GM12878 (cell line): ENCODE results near the gene UGT1A8.

Experiments used
- BCL3 ChIP-seq: IDR thresholded peaks from 2 replicates; pipeline ENCODE4 v1.6.1; 2011; ENCODE audit warnings: borderline replicate concordance, low read depth, mild to moderate bottlenecking, moderate library complexity, low read length; ENCODE audit not compliant: insufficient read depth, poor library complexity, severe bottlenecking
- EZH2 ChIP-seq: IDR thresholded peaks from 2 replicates; pipeline ENCODE4 v1.6.1; 2012; ENCODE audit warnings: low read depth, mild to moderate bottlenecking, control low read depth, inconsistent platforms, low read length, borderline replicate concordance; ENCODE audit not compliant: control insufficient read depth
- POLR2AphosphoS5 ChIP-seq: IDR thresholded peaks from 2 replicates; pipeline ENCODE4 v1.6.1; 2011; ENCODE audit warnings: mild to moderate bottlenecking, low read length, inconsistent platforms
- SP1 ChIP-seq: IDR thresholded peaks from one replicate; pipeline ENCODE4 v1.6.1; 2011; ENCODE audit warnings: low read depth, low read length
- TCF7 ChIP-seq: IDR thresholded peaks from 2 replicates; pipeline ENCODE4 v1.6.1; 2014; ENCODE audit warnings: antibody characterized with exemption, borderline replicate concordance
- USF1 ChIP-seq: IDR thresholded peaks from 2 replicates; pipeline ENCODE4 v1.6.1; 2011; ENCODE audit warnings: borderline replicate concordance, low read depth, mild to moderate bottlenecking, moderate library complexity, mixed read lengths, low read length; ENCODE audit not compliant: insufficient read depth; ENCODE audit errors: extremely low read length
- YY1 ChIP-seq: IDR thresholded peaks from 2 replicates; pipeline ENCODE4 v1.6.1; 2011; ENCODE audit warnings: low read depth, mild to moderate bottlenecking, low read length
- TF ChIP-seq, protein P1 (sequence below), 3 experiments: IDR thresholded peaks in 2 of 3; conservative IDR thresholded peaks in 1 of 3; 2 replicates each; pipeline ENCODE4 v1.5.1; 2011; ENCODE audit warnings: low read depth in 3 of 3, low read length in 3 of 3, mild to moderate bottlenecking in 3 of 3, control low read depth in 2 of 3, moderate library complexity in 2 of 3, inconsistent platforms in 1 of 3, mixed read lengths in 1 of 3; ENCODE audit not compliant: control insufficient read depth in 2 of 3, insufficient read depth in 1 of 3; ENCODE audit errors: extremely low read depth in 1 of 3

- TF ChIP-seq, protein P1, sequence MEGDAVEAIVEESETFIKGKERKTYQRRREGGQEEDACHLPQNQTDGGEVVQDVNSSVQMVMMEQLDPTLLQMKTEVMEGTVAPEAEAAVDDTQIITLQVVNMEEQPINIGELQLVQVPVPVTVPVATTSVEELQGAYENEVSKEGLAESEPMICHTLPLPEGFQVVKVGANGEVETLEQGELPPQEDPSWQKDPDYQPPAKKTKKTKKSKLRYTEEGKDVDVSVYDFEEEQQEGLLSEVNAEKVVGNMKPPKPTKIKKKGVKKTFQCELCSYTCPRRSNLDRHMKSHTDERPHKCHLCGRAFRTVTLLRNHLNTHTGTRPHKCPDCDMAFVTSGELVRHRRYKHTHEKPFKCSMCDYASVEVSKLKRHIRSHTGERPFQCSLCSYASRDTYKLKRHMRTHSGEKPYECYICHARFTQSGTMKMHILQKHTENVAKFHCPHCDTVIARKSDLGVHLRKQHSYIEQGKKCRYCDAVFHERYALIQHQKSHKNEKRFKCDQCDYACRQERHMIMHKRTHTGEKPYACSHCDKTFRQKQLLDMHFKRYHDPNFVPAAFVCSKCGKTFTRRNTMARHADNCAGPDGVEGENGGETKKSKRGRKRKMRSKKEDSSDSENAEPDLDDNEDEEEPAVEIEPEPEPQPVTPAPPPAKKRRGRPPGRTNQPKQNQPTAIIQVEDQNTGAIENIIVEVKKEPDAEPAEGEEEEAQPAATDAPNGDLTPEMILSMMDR (IDR thresholded peaks at IDR 0.05 in 2 of 3, conservative IDR thresholded peaks at IDR 0.05 in 1 of 3; ENCODE audit: control insufficient read depth in 2 of 3, extremely low read depth in 1 of 3, insufficient read depth in 1 of 3, low read depth in 3 of 3, low read length in 3 of 3), result no peak
- TF ChIP-seq YY1 (no peak), BCL3 (no peak), EZH2 (no peak), POLR2AphosphoS5 (no peak), USF1 (no peak), TCF7 (no peak), SP1 (no peak)
Measured at GRCh38 chr2:233803292-233803911, 186.0 kb downstream of the UGT1A8 start.
